H9 (cell line): Measurements from ENCODE around the gene EHD3. TPM values are rescaled to one million over a fixed set of nuclear protein-coding genes. Genes with fewer than 3 reads are reported as not detected.

Experiments
- DNase-seq: peaks from one replicate; pipeline ENCODE4 v3.0.0-alpha.2; 2017
- H2AFZ ChIP-seq: one replicate; pipeline ENCODE4 v1.6.1; 2013; ENCODE audit warnings: mild to moderate bottlenecking, low read length, control low read depth, moderate library complexity
- H2AK5ac ChIP-seq: 2 replicates; pipeline ENCODE4 v1.6.1; 2013; ENCODE audit warnings: low read length, control low read depth, mixed read lengths; ENCODE audit not compliant: insufficient read length
- H2BK120ac ChIP-seq: one replicate; pipeline ENCODE4 v1.6.1; 2013; ENCODE audit warnings: low read depth, mild to moderate bottlenecking, low read length, control low read depth, inconsistent platforms; ENCODE audit not compliant: poor library complexity, severe bottlenecking
- H2BK12ac ChIP-seq: 2 replicates; pipeline ENCODE4 v1.6.1; 2013; ENCODE audit warnings: low read length, control low read depth, mixed read lengths, low read depth; ENCODE audit not compliant: insufficient read length
- H2BK15ac ChIP-seq: 2 replicates; pipeline ENCODE4 v1.6.1; 2013; ENCODE audit warnings: low read depth, low read length, control low read depth
- H2BK20ac ChIP-seq: one replicate; pipeline ENCODE4 v1.6.1; 2013; ENCODE audit warnings: low read depth, mild to moderate bottlenecking, low read length, control low read depth, inconsistent platforms; ENCODE audit not compliant: poor library complexity, severe bottlenecking
- H2BK5ac ChIP-seq: 2 replicates; pipeline ENCODE4 v1.6.1; 2013; ENCODE audit warnings: low read length, control low read depth, mixed read lengths; ENCODE audit not compliant: insufficient read length
- H3K14ac ChIP-seq: 2 replicates; pipeline ENCODE4 v1.6.1; 2013; ENCODE audit warnings: low read length, control low read depth; ENCODE audit not compliant: insufficient read depth
- H3K18ac ChIP-seq: 2 replicates; pipeline ENCODE4 v1.6.1; 2013; ENCODE audit warnings: low read depth, mild to moderate bottlenecking, mixed read lengths, low read length, control low read depth; ENCODE audit not compliant: insufficient read length
- H3K23ac ChIP-seq: 2 replicates; pipeline ENCODE4 v1.6.1; 2013; ENCODE audit warnings: low read length, control low read depth, mixed read lengths, low read depth; ENCODE audit not compliant: insufficient read length
- H3K23me2 ChIP-seq: 2 replicates; pipeline ENCODE4 v1.6.1; 2013; ENCODE audit warnings: low read depth, mild to moderate bottlenecking, mixed read lengths, low read length, control low read depth; ENCODE audit not compliant: insufficient read length, poor library complexity, severe bottlenecking
- H3K27ac ChIP-seq: 2 replicates; pipeline ENCODE4 v1.5.1; 2013; ENCODE audit warnings: low read length, control low read depth, mixed read lengths, low read depth; ENCODE audit not compliant: insufficient read length
- H3K27me3 ChIP-seq: 2 replicates; pipeline ENCODE4 v1.6.1; 2013; ENCODE audit warnings: low read length, control low read depth, inconsistent platforms; ENCODE audit not compliant: insufficient read depth
- H3K4ac ChIP-seq: 2 replicates; pipeline ENCODE4 v1.6.1; 2013; ENCODE audit warnings: low read depth, mild to moderate bottlenecking, control low read depth, inconsistent platforms, low read length, moderate library complexity
- H3K4me1 ChIP-seq: 2 replicates; pipeline ENCODE4 v1.6.1; 2013; ENCODE audit warnings: low read length, control low read depth, inconsistent platforms; ENCODE audit not compliant: insufficient read depth
- H3K4me2 ChIP-seq: 2 replicates; pipeline ENCODE4 v1.6.1; 2013; ENCODE audit warnings: low read length, control low read depth, mixed read lengths; ENCODE audit not compliant: insufficient read length, insufficient read depth
- H3K56ac ChIP-seq: 2 replicates; pipeline ENCODE4 v1.6.1; 2013; ENCODE audit warnings: low read depth, mild to moderate bottlenecking, mixed read lengths, low read length, control low read depth; ENCODE audit not compliant: insufficient read length
- H3K79me1 ChIP-seq: 2 replicates; pipeline ENCODE4 v1.6.1; 2013; ENCODE audit warnings: low read depth, mild to moderate bottlenecking, moderate library complexity, low read length, control low read depth, inconsistent platforms; ENCODE audit not compliant: insufficient read depth, poor library complexity, severe bottlenecking
- H3K79me2 ChIP-seq: 2 replicates; pipeline ENCODE4 v1.6.1; 2013; ENCODE audit warnings: low read length, control low read depth, inconsistent platforms; ENCODE audit not compliant: insufficient read depth
- H3K9ac ChIP-seq: 2 replicates; pipeline ENCODE4 v1.6.1; 2013; ENCODE audit warnings: low read length, control low read depth, mixed read lengths; ENCODE audit not compliant: insufficient read length; ENCODE audit errors: extremely low read depth
- H3K9me3 ChIP-seq: one replicate; pipeline ENCODE4 v1.6.1; 2013; ENCODE audit warnings: low read depth, low read length, inconsistent platforms; ENCODE audit not compliant: control insufficient read depth
- H3T11ph ChIP-seq: one replicate; pipeline ENCODE4 v1.6.1; 2013; ENCODE audit warnings: mild to moderate bottlenecking, low read length, control low read depth, inconsistent platforms
- H4K20me1 ChIP-seq: one replicate; pipeline ENCODE4 v1.6.1; 2013; ENCODE audit not compliant: control insufficient read depth, insufficient read length, insufficient read depth
- H4K5ac ChIP-seq: 2 replicates; pipeline ENCODE4 v1.6.1; 2013; ENCODE audit warnings: low read depth, mild to moderate bottlenecking, mixed read lengths, low read length, control low read depth; ENCODE audit not compliant: insufficient read length
- H4K8ac ChIP-seq: replicated peaks from 2 replicates; pipeline ENCODE4 v1.6.1; 2013; ENCODE audit warnings: low read length, control low read depth, mixed read lengths, low read depth; ENCODE audit not compliant: insufficient read length
- H4K91ac ChIP-seq: 2 replicates; pipeline ENCODE4 v1.6.1; 2013; ENCODE audit warnings: low read depth, mild to moderate bottlenecking, moderate library complexity, mixed read lengths, low read length, control low read depth; ENCODE audit not compliant: insufficient read length
- H3K27ac Mint-ChIP-seq, 3 experiments: 2 replicates in 2 of 3; 3 replicates in 1 of 3; pipeline ENCODE4 v1.8.0; 2020 to 2021; ENCODE audit warnings: mixed read lengths in 3 of 3, mild to moderate bottlenecking in 1 of 3, moderate library complexity in 1 of 3
- H3K27me3 Mint-ChIP-seq: 2 replicates; pipeline ENCODE4 v1.8.0; 2021; ENCODE audit warnings: low read depth, mild to moderate bottlenecking, moderate library complexity, mixed read lengths
- H3K36me3 Mint-ChIP-seq, 3 experiments: 2 replicates in 2 of 3; 3 replicates in 1 of 3; pipeline ENCODE4 v1.8.0; 2020 to 2021; ENCODE audit warnings: low read depth in 3 of 3, mixed read lengths in 3 of 3; ENCODE audit not compliant: insufficient read depth in 1 of 3
- H3K4me1 Mint-ChIP-seq, 2 experiments: 2 replicates each; pipeline ENCODE4 v1.8.0; 2020; ENCODE audit warnings: mixed read lengths in 2 of 2
- H3K4me3 Mint-ChIP-seq, 2 experiments: 2 replicates in 1 of 2; 3 replicates in 1 of 2; pipeline ENCODE4 v1.8.0; 2020 to 2021; ENCODE audit warnings: mild to moderate bottlenecking in 2 of 2, mixed read lengths in 2 of 2, moderate library complexity in 1 of 2
- H3K9me3 Mint-ChIP-seq, 2 experiments: 2 replicates in 1 of 2; 3 replicates in 1 of 2; pipeline ENCODE4 v1.8.0; 2020; ENCODE audit warnings: mild to moderate bottlenecking in 2 of 2, mixed read lengths in 2 of 2, moderate library complexity in 1 of 2
- CTCF ChIP-seq: fragments of 200-600 bp; sonication (generic); conservative IDR thresholded peaks from 3 replicates; pipeline ENCODE4 v1.8.0; 2021; ENCODE audit warnings: antibody characterized with exemption, mild to moderate bottlenecking
- WGBS: extraction: QIAGEN DNeasy Blood & Tissue Kit; methylation state at CpG from one replicate; pipeline ENCODE4 v1.1.7; 2013; ENCODE audit warnings: missing lambda C conversion rate, low lambda C conversion rate, mixed read lengths; ENCODE audit not compliant: insufficient read length; ENCODE audit errors: extremely low coverage; 5-methylcytosine and 5-hydroxymethylcytosine counted together
- long read RNA-seq: library from polyadenylated mRNA; unstranded; transcript quantifications from one replicate; pipeline ENCODE4 v2.0.0, GENCODE V29; 2020
- total RNA-seq: library from RNA; stranded (reverse); gene quantifications from 2 replicates; pipeline ENCODE4 v1.2.1, GENCODE V29; 2021

Gene EHD3
- total RNA-seq: 8.3 TPM in 2 replicates
- long read RNA-seq, full-length matches to known transcripts: 72 of 92 reads
- long read RNA-seq, partial matches to known transcripts: 11 of 92 reads
- long read RNA-seq, other reads (novel, unspliced or antisense): 9 of 92 reads

GRCh38 chr2:31233741-31234682 is at the start of gene EHD3:
EHD3 (plus strand) TSS chr2:31234152; CDS start chr2:31234622, 470 bp downstream.
- Histone ChIP-seq H3K27me3 (peaks cover 4% of the 10 kb centered on the region; the same call in 1 of the 2 replicates), H3K23ac (no peak within 1 kb of the TSS), H3K14ac (peak within 1 kb of the TSS; percentile 73), H3K79me2 (no peaks in the 10 kb centered on the region), H3K18ac (no peak within 1 kb of the TSS), H3T11ph (no peak within 1 kb of the TSS), H2BK20ac (no peak within 1 kb of the TSS), H3K79me1 (no peaks in the 10 kb centered on the region), H4K8ac (no peak within 1 kb of the TSS), H3K4me1 (0 out of 2 replicates have a peak, but pooled peaks cover 3% of the 10 kb centered on the region), H4K20me1 (no peaks in the 10 kb centered on the region), H2BK15ac (no peak within 1 kb of the TSS), H2BK120ac (no peak within 1 kb of the TSS), H4K5ac (no peak within 1 kb of the TSS), H4K91ac (no peak within 1 kb of the TSS), H3K9me3 (no peaks in the 10 kb centered on the region), H3K23me2 (peaks cover 5% of the 10 kb centered on the region), H2AFZ (peak within 1 kb of the TSS; percentile 27), H2AK5ac (no peak within 1 kb of the TSS), H3K56ac (no peak within 1 kb of the TSS), H2BK12ac (no peak within 1 kb of the TSS), H3K27ac (no peak within 1 kb of the TSS), H3K4me2 (peak within 1 kb of the TSS; percentile 88), H2BK5ac (no peak within 1 kb of the TSS), H3K4ac (no peak within 1 kb of the TSS), H3K9ac (no peak within 1 kb of the TSS)
- peak within 1 kb of the TSS in 1 of 3 experiments; percentile 4; a peak in 1 of 7 replicates for H3K27ac Mint-ChIP-seq
- H3K4me3 Mint-ChIP-seq: peak within 1 kb of the TSS; percentile 71 to 80
- peaks cover 19 to 25% of the 10 kb centered on the region in 2 experiments for H3K4me1 Mint-ChIP-seq
- no peaks in the 10 kb centered on the region for H3K9me3 Mint-ChIP-seq
- peak; percentile 89 for TF ChIP-seq CTCF
- H3K36me3 Mint-ChIP-seq: peaks cover 0 to 1% (median 0%) of the 10 kb centered on the region in 3 experiments; a peak in 2 of 7 replicates
- peak; percentile 99 for DNase-seq
- no CpG with 5 or more reads among the region's 74 CpGs for WGBS
- peaks cover 14% of the 10 kb centered on the region for H3K27me3 Mint-ChIP-seq
